NB4 (cell line): ENCODE data around the gene LMO3.

Experiments used
- POLR2A ChIP-seq: IDR thresholded peaks from 2 replicates; pipeline ENCODE4 v1.6.1; 2011; ENCODE audit warnings: mild to moderate bottlenecking; ENCODE audit not compliant: insufficient read length; ENCODE audit errors: extremely low read depth
- TF ChIP-seq, protein P1 (sequence below): IDR thresholded peaks from one replicate; pipeline ENCODE4 v1.5.1; 2012; ENCODE audit warnings: low read depth, low read length
- TF ChIP-seq, protein P2 (sequence below): IDR thresholded peaks from 2 replicates; pipeline ENCODE4 v1.6.1; 2011; ENCODE audit warnings: low read depth, low read length

GRCh38 chr12:16560273-16560672, 45.7 kb downstream of the LMO3 start:
- TF ChIP-seq, protein P1, sequence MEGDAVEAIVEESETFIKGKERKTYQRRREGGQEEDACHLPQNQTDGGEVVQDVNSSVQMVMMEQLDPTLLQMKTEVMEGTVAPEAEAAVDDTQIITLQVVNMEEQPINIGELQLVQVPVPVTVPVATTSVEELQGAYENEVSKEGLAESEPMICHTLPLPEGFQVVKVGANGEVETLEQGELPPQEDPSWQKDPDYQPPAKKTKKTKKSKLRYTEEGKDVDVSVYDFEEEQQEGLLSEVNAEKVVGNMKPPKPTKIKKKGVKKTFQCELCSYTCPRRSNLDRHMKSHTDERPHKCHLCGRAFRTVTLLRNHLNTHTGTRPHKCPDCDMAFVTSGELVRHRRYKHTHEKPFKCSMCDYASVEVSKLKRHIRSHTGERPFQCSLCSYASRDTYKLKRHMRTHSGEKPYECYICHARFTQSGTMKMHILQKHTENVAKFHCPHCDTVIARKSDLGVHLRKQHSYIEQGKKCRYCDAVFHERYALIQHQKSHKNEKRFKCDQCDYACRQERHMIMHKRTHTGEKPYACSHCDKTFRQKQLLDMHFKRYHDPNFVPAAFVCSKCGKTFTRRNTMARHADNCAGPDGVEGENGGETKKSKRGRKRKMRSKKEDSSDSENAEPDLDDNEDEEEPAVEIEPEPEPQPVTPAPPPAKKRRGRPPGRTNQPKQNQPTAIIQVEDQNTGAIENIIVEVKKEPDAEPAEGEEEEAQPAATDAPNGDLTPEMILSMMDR: no peak
- TF ChIP-seq POLR2A: no peak
- TF ChIP-seq, protein P2, sequence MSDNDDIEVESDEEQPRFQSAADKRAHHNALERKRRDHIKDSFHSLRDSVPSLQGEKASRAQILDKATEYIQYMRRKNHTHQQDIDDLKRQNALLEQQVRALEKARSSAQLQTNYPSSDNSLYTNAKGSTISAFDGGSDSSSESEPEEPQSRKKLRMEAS: no peak
